ENCODE measurements around the gene SERPINE1.
A peak's percentile ranks its signal among the peaks of the same experiment; 100 is the strongest.

The SERPINE1 gene

DNA sequence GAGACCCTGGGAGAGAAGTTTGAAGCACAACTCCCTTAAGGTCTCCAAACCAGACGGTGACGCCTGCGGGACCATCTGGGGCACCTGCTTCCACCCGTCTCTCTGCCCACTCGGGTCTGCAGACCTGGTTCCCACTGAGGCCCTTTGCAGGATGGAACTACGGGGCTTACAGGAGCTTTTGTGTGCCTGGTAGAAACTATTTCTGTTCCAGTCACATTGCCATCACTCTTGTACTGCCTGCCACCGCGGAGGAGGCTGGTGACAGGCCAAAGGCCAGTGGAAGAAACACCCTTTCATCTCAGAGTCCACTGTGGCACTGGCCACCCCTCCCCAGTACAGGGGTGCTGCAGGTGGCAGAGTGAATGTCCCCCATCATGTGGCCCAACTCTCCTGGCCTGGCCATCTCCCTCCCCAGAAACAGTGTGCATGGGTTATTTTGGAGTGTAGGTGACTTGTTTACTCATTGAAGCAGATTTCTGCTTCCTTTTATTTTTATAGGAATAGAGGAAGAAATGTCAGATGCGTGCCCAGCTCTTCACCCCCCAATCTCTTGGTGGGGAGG lies 10.8 kb downstream of the SERPINE1 start:
- POLR2A ChIA-PET, result interaction anchor here (0.5 to 1.1 kb wide), 3 partner anchors 16 to 44 kb away, joined by 3 to 4 read pairs (median 4); no protein-coding TSS in a partner anchor
- H3K4me3 ChIP-seq (ENCODE audit: low read depth, low read length), result no peak overlapping the region

DNA sequence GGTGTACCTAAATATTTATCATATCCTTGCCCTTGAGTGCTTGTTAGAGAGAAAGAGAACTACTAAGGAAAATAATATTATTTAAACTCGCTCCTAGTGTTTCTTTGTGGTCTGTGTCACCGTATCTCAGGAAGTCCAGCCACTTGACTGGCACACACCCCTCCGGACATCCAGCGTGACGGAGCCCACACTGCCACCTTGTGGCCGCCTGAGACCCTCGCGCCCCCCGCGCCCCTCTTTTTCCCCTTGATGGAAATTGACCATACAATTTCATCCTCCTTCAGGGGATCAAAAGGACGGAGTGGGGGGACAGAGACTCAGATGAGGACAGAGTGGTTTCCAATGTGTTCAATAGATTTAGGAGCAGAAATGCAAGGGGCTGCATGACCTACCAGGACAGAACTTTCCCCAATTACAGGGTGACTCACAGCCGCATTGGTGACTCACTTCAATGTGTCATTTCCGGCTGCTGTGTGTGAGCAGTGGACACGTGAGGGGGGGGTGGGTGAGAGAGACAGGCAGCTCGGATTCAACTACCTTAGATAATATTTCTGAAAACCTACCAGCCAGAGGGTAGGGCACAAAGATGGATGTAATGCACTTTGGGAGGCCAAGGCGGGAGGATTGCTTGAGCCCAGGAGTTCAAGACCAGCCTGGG lies 11.4 kb downstream of the SERPINE1 start:
- H3K4me1 ChIP-seq (ENCODE audit: control insufficient read depth, insufficient read depth, low read length), result 0 out of 2 replicates have a peak, but pooled peaks cover 5% of the 10 kb centered on the region
- H3K4me3 ChIP-seq (ENCODE audit: low read depth, low read length), result peak overlapping the region; percentile 30
- POLR2A ChIA-PET, result interaction anchor here (0.5 to 1.1 kb wide), 4 partner anchors 12 to 45 kb away, joined by 3 to 4 read pairs (median 4); partner anchors contain the start of gene SERPINE1
- H3K9me3 ChIP-seq (ENCODE audit: control insufficient read depth, insufficient read depth, low read depth, low read length), result no peaks in the 10 kb centered on the region
- CTCF ChIA-PET, result interaction anchor here (0.6 to 3.2 kb wide), 21 partner anchors 9 to 343 kb away, joined by 3 to 37 read pairs (median 4); partner anchors contain the start of gene SERPINE1
- H3K27ac ChIP-seq (ENCODE audit: extremely low read depth, low read depth, low read length), result no peak overlapping the region; the same call in 1 of the 2 replicates
- no peaks in the 10 kb centered on the region for H3K36me3 ChIP-seq (ENCODE audit: control insufficient read depth in 2 of 2, insufficient read depth in 1 of 2, low read length in 2 of 2)
- TF ChIP-seq ZNF571 (tag by site-specific recombination; IDR thresholded peaks at IDR 0.05) (no peak), ZNF561 (tag by site-specific recombination; IDR thresholded peaks at IDR 0.05; ENCODE audit: borderline replicate concordance) (0 out of 2 replicates have a peak, but pooled peaks have one; percentile 50), ZNF792 (tag by site-specific recombination; IDR thresholded peaks at IDR 0.05) (0 out of 2 replicates have a peak, but pooled peaks have one; percentile 43), ZNF2 (tag by site-specific recombination; IDR thresholded peaks at IDR 0.05) (peak; percentile 100), OVOL3 (tag by site-specific recombination; IDR thresholded peaks at IDR 0.05) (no peak), ZNF514 (tag by site-specific recombination; IDR thresholded peaks at IDR 0.05) (no peak), ZNF701 (tag by site-specific recombination; IDR thresholded peaks at IDR 0.05) (no peak), ZBTB21 (tag by site-specific recombination; IDR thresholded peaks at IDR 0.05) (peak; percentile 90), KLF1 (tag by site-specific recombination; IDR thresholded peaks at IDR 0.05) (peak; percentile 52; the same call in 1 of the 2 replicates), ZNF558 (tag by site-specific recombination; IDR thresholded peaks at IDR 0.05) (peak; percentile 89)
- TF ChIP-seq, protein P1, sequence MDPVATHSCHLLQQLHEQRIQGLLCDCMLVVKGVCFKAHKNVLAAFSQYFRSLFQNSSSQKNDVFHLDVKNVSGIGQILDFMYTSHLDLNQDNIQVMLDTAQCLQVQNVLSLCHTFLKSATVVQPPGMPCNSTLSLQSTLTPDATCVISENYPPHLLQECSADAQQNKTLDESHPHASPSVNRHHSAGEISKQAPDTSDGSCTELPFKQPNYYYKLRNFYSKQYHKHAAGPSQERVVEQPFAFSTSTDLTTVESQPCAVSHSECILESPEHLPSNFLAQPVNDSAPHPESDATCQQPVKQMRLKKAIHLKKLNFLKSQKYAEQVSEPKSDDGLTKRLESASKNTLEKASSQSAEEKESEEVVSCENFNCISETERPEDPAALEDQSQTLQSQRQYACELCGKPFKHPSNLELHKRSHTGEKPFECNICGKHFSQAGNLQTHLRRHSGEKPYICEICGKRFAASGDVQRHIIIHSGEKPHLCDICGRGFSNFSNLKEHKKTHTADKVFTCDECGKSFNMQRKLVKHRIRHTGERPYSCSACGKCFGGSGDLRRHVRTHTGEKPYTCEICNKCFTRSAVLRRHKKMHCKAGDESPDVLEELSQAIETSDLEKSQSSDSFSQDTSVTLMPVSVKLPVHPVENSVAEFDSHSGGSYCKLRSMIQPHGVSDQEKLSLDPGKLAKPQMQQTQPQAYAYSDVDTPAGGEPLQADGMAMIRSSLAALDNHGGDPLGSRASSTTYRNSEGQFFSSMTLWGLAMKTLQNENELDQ (tag by site-specific recombination; IDR thresholded peaks at IDR 0.05; ENCODE audit: low read depth), result no peak
- TF ChIP-seq, protein P2, sequence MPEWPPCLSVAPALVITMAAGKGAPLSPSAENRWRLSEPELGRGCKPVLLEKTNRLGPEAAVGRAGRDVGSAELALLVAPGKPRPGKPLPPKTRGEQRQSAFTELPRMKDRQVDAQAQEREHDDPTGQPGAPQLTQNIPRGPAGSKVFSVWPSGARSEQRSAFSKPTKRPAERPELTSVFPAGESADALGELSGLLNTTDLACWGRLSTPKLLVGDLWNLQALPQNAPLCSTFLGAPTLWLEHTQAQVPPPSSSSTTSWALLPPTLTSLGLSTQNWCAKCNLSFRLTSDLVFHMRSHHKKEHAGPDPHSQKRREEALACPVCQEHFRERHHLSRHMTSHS (tag by site-specific recombination; IDR thresholded peaks at IDR 0.05), result no peak
- TF ChIP-seq, protein P3, sequence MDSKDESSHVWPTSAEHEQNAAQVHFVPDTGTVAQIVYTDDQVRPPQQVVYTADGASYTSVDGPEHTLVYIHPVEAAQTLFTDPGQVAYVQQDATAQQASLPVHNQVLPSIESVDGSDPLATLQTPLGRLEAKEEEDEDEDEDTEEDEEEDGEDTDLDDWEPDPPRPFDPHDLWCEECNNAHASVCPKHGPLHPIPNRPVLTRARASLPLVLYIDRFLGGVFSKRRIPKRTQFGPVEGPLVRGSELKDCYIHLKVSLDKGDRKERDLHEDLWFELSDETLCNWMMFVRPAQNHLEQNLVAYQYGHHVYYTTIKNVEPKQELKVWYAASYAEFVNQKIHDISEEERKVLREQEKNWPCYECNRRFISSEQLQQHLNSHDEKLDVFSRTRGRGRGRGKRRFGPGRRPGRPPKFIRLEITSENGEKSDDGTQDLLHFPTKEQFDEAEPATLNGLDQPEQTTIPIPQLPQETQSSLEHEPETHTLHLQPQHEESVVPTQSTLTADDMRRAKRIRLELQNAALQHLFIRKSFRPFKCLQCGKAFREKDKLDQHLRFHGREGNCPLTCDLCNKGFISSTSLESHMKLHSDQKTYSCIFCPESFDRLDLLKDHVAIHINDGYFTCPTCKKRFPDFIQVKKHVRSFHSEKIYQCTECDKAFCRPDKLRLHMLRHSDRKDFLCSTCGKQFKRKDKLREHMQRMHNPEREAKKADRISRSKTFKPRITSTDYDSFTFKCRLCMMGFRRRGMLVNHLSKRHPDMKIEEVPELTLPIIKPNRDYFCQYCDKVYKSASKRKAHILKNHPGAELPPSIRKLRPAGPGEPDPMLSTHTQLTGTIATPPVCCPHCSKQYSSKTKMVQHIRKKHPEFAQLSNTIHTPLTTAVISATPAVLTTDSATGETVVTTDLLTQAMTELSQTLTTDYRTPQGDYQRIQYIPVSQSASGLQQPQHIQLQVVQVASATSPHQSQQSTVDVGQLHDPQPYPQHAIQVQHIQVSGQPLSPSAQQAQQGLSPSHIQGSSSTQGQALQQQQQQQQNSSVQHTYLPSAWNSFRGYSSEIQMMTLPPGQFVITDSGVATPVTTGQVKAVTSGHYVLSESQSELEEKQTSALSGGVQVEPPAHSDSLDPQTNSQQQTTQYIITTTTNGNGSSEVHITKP (tag by site-specific recombination; IDR thresholded peaks at IDR 0.05), result peak; percentile 63
- TF ChIP-seq, protein P4, sequence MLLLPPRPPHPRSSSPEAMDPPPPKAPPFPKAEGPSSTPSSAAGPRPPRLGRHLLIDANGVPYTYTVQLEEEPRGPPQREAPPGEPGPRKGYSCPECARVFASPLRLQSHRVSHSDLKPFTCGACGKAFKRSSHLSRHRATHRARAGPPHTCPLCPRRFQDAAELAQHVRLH (tag by site-specific recombination; IDR thresholded peaks at IDR 0.05), result peak; percentile 70

More for the DNA sequence above, 10.8 kb downstream of the SERPINE1 start:
- CTCF ChIA-PET, result interaction anchor here (0.5 to 3.2 kb wide), 19 partner anchors 8 to 342 kb away, joined by 3 to 37 read pairs (median 4); partner anchors contain the start of gene SERPINE1
- TF ChIP-seq MYNN (tag by site-specific recombination; IDR thresholded peaks at IDR 0.05; ENCODE audit: borderline replicate concordance) (no peak), HOXC10 (CRISPR knock-in tag; IDR thresholded peaks at IDR 0.05) (no peak), ZNF830 (tag by site-specific recombination; IDR thresholded peaks at IDR 0.05; ENCODE audit: low read depth) (no peak), ZXDB (tag by site-specific recombination; IDR thresholded peaks at IDR 0.05) (no peak), ZNF623 (tag by site-specific recombination; IDR thresholded peaks at IDR 0.05) (no peak)
- TF ChIP-seq, protein P5, sequence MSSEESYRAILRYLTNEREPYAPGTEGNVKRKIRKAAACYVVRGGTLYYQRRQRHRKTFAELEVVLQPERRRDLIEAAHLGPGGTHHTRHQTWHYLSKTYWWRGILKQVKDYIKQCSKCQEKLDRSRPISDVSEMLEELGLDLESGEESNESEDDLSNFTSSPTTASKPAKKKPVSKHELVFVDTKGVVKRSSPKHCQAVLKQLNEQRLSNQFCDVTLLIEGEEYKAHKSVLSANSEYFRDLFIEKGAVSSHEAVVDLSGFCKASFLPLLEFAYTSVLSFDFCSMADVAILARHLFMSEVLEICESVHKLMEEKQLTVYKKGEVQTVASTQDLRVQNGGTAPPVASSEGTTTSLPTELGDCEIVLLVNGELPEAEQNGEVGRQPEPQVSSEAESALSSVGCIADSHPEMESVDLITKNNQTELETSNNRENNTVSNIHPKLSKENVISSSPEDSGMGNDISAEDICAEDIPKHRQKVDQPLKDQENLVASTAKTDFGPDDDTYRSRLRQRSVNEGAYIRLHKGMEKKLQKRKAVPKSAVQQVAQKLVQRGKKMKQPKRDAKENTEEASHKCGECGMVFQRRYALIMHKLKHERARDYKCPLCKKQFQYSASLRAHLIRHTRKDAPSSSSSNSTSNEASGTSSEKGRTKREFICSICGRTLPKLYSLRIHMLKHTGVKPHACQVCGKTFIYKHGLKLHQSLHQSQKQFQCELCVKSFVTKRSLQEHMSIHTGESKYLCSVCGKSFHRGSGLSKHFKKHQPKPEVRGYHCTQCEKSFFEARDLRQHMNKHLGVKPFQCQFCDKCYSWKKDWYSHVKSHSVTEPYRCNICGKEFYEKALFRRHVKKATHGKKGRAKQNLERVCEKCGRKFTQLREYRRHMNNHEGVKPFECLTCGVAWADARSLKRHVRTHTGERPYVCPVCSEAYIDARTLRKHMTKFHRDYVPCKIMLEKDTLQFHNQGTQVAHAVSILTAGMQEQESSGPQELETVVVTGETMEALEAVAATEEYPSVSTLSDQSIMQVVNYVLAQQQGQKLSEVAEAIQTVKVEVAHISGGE (tag by site-specific recombination; conservative IDR thresholded peaks at IDR 0.05; ENCODE audit: low read depth), result no peak
- Histone ChIP-seq H3K36me3 (ENCODE audit: control insufficient read depth in 2 of 2, insufficient read depth in 1 of 2, low read length in 2 of 2) (no peaks in the 10 kb centered on the region), H3K9me3 (ENCODE audit: control insufficient read depth, insufficient read depth, low read depth, low read length) (no peaks in the 10 kb centered on the region), H3K27ac (ENCODE audit: extremely low read depth, low read depth, low read length) (no peak overlapping the region), H3K4me1 (ENCODE audit: control insufficient read depth, insufficient read depth, low read length) (0 out of 2 replicates have a peak, but pooled peaks cover 5% of the 10 kb centered on the region)

Data from HEK293 (cell line).